NCI-H2107 treated with DMSO at 0.1 percent for 48 hours (cell line): ENCODE results near the gene FCHSD2.
"Not testable (repeated sequence)": the region's sequence is repeated elsewhere in the genome, so short reads cannot be mapped to it uniquely, and the experiment has no call there.

Experiments used
- DNase-seq: peaks from one replicate; lab custom pipeline; 2025; ENCODE audit not compliant: unreplicated experiment; lab: John Stamatoyannopoulos, UW

FCHSD2 gene

DNA sequence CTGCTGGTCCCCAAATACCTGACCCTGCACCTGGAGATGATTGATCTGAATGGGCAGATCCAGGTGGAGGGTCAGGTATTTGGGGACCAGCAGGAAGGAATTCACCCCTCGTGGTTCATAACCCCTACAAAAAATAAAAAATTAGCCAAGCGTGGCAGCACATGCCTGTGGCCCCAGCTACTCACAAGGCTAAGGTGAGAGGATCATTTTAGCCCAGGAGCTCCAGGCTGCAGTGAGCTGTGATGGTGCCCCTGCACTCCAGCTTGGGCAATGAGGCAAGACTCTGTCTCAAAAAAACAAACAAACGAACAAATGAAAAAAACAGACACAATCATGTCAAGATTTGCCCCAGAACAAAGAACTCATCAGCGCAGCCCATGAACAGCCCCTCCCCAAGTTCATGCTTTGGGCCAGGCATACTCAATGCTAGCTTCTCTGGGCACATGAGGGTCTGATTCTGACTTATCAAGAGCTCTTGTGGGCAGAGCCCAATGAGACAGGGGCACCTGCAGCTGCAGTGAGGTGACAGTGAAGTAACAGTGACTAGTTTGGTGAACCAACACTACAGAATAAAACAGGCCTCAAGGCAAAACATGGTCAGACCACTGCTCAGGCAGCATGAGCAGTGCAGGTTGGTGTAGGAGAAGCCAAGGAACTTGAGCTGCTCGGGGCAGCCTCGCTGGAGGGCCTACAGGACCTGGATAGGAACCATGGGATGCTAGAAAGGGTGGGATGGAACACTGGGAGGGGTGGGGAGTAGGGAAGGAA is 10.2 kb upstream of the FCHSD2 start:
- peak; percentile 41 for DNase-seq

DNA sequence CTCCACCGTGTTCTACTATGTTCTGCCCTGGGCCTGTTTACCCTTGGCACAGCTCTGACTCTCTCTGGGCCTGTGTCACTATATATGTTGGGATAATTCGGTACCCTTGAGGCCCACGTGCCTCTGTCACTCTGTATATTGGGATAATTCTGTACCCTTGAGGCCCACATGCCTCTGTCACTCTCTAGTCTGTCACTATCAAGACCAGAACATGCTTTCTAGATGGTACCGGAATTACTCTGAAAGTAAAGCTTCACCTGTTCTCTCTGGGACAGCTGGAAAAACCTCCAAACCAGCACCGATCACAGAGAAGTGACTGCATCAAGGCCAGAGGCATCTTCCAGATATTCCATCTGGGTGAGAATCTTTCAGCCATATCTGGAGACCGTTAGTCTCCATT is 9.3 kb upstream of the FCHSD2 start:
- DNase-seq, result no peak

DNA sequence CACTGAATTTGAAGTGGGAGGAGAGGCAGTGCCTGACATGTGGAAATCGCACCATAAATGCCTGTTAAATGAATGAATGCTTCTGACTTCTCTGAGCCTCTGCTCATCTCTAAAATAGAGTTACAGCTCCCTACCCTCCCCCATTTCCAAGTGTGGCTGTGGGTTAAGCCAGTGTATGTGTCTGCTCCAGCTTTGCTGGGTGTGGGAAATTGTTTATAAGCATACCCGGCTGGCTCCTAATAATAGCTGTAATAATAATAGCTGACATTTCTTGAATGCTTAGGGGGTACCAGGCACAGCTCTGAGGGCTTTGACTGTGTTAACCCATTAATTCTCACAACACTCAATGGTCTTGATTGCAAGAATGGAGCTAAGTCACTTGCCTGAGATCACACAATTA is 7.0 kb upstream of the FCHSD2 start:
- DNase-seq, result no peak

DNA sequence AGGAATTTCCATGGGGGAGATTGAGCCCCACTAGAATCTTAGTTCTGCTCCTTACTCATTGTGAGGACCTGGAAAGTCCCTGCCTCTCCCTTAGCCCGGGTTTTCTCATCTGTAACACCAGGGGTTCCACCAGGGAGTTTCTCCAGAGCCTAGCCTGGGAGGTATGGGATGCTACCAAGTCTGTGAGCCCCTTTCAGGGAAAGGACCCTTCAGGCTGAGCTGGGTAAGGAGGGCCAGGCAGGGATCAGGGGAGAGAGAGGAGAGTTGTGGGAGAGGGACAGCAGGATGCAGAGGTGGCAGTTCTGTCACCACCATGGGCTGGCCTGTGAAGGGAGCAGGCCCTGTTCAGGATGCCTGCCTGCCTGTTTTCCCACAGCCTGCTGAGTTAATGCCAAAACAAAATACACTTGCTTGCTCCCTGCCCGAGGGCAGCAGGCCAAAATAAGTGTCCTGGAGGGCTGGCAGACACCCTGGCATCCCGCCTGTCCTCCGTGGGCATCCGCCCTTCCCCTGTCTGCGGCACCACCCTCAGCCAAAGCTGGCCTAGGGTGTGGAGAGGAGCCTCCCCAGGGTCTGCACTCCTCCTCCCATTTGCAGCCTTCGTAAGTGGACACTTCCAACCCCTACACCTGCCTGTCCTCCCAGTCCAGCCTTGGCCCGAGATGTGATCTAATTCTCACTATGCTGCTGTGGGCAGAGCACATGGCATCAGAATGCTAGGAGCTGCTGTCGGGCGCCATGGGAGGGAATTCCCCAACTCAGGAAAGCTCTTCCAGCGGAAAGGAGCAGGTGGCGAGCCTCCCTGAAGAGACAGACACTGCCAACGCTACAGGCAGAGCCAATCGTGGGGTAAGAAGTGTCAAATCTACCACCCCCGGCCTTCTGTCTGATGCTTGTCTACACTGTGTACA is 5.9 kb upstream of the FCHSD2 start:
- DNase-seq, result peak; percentile 20

DNA sequence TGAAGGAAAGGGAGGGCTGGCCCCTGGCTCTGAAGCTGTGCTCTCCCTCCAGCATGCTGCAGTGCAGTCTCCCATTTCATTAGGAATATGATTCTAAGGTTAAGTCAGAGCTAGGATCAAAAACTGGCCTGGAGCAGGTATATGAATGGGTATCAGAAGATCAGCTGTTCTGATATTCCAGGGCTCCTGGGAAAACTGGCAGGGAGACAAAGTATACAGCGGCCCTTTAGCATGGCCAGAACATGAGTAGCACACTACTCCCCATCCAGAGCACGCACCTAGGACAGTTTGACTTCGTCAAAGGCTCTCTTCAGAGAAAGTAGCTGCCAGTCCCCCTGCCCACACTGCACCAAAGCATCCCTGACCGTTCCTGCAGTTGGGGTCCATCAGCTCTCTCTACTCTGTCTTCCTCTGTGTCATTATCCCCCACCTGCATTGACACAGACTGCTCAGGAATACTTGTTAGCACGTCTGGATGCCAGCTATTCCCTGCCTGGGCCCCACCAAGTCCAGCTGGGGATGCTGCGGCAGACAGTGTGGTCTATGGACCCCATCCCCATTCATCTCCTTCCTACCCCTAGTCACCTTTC is 4.0 kb upstream of the FCHSD2 start:
- DNase-seq, result no peak

DNA sequence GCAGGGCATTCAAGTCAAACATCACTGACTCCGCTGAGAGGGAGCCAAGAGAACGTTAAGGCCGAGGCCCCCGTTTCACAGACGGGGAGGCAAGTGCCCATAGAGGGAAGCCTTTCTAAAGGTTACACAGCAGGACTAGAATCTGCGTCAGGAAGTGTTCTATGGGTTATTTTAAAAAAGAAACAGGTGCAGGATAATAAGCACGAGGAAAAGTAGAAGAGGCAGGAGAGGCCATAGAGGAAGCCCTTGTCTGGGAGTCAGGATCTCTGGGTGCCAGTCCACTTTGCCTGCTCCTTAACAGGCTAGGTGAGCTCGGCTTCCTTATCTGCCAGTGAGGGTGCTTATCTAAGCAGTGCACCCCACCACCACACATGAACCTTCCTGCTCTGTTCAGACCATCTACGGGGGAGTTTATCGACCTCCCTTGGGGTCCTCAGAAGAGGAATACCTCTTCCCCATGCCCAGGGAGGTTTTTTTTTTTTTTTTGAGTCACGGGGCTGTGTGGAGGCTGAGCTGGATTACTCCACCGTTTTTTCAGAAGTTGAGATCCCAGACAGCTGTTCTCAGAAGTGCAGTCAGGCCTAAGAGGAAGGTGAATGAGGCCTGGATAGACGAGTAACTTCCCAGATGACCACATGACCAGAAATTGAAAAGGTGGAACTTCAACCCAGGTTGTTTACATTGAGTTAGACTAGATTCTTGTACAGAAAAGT is 1.2 kb upstream of the FCHSD2 start:
- no peak for DNase-seq

DNA sequence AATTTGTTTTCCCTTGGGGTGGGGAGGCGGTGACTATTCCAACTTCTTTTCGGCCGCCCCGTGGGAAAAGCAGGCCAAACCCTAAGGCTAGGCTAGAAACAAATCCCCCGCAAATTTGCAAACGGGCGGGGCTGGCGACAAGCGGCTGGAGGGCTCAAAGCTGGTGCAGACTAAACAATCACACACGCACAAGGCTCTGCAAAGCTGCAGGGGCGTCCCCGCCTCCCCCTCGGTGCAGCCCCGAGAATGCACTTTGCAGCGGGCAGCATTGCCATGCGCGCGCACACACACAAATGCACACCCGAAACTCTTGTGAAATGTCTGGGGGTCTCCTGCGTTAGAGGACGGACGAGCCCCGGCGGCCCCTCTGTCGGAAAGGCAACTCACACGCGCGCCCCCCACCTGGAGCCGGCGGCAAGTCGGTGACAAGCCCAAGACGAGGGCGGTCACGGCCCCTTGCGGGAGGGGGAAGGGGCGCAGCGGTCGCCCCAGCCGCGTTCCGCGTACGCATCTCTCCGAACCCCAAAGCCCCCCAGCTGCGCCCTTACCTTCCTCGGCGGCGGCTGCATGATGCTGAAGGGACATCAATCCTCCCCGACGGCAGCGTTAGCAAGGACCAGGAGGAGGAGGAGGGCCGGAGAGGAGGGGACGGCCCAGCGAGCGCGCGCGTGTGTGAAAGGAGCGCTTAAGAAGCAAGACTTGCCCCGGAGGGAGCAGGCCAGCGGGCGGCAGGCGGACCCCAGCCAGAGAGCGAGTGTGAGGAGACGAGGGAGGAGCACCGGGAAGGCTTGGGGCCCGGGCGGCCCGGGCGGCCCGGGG is 600 bp downstream of the FCHSD2 start:
- DNase-seq, result peak; percentile 20

DNA sequence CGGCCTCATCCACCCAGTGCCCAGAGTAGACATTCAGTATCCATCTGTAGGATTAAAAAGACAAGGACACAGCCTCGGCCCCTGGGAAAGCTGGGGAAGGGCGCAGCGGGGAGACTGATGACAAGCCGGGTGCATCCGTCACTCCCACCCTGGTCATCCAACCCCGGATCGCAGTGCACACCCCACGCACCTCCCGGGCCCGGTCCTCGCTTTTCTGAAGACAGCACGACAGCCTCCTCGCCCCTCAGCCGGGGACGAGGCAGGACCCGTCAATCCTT is 1.1 kb downstream of the FCHSD2 start:
- no peak for DNase-seq

DNA sequence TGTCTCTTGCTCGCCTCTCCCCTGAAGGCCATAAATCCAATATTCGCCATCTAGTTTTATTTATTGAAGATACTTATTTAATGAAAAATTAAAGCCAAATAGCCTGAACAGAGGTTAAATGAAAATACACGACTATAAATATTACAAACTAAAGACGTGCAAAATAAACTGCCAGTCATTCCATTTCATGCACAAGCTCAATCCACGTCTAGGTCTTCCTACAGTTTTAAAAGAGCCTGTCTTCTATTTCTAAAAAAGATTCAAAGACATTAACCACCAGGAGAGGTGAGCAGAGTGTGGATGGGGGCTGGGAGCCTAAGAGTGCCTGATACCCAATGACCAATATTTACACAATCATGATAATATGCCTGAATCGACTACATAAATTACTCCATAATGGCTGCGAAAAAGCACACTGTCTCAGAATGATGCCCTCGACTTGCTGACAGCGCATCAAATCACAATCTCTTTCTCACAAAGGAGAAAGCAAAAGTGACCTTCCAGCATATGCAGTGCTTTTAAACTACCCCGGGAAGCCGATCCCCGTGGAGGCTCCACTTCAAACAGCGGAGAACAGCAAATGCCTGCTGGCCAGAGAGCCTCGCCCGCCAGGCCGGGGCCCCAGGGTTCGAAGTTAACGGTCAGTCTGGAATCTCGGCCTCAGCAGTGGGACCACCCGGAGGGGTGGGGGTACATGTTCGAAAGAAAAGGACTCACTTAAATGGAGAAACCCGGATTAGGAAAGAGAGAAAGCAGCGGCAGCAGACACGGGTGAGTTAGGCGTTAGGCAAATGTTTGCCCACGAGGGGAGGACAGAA is 1.7 kb downstream of the FCHSD2 start:
- DNase-seq, result peak; percentile 20

DNA sequence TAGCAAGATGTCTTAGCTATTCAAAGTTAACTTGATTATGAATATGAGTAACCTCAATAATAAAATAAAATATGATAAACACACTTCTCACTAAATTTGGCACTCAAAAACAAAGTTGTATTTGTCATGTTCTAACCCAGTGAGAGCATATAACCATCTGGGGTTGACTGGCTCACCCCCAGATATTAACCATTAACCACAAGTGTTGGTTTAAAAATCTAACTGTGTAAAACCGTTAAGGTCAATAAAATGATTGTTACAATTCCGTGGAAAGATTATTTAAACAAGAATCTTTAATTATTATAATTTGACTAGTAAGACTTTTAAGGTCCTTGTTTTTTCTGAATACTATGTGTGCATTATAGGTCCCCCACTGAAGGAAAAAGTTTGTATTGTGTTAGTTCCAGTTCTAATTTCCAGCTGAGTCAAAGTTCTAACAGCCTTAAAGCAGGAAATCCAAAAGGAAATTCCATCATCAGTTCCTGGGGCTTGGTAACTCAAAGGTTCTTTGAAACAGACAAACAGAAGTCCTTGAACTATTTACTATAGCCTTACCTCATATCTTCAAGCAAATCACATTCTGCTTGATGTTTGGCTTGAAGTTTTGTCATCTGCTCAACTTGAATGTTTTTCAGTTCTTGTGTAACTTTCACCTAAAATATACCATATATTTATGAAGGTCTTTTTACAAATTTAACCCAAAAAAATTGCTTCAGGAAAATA is 2.5 kb downstream of the FCHSD2 start:
- DNase-seq, result no peak

DNA sequence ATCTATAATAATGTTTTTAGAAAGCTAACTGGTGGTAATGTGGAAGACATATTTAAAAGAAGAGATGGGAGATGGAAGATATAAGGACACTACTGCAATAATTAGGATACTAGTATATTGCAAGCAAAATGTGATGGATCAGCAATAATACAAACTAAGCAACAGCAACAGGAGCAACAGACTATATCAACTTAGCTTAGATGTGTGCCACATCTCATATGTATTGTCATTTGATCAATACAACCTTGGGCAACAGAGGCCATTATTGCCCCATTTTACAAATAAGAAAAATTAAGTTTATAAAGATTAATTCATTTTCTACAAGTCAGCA is 4.2 kb downstream of the FCHSD2 start:
- DNase-seq, result no peak

DNA sequence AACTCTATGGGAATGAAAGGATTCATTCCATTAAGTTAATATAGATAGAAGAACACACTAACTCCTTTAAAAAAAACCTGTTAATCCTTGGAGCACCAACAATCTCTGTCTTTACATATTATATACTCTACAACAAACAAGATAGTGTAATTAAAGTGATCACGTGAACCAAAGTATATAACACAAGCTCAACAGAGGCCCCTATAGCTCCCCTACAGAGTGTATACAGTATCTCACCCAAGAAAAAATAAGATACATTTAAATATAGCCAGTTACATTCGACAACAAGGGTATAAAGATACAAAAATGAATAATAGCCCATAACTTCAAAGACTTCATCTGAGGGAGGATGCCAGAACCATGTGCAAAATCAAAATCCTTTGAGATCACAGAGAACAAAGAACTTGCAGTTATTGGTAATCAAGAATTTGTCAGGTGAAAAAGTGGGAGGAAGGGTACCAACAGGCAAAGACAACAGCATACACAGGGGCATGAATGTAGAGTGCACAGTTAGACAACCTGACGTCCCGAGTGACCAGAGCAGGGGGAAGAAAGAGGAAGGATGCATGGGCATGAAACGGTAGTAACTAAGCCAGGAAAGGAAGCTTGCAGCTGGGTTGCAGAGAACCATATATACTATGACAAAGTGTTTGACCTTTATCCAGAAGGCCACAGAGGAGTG is 4.7 kb downstream of the FCHSD2 start:
- DNase-seq, result no peak

DNA sequence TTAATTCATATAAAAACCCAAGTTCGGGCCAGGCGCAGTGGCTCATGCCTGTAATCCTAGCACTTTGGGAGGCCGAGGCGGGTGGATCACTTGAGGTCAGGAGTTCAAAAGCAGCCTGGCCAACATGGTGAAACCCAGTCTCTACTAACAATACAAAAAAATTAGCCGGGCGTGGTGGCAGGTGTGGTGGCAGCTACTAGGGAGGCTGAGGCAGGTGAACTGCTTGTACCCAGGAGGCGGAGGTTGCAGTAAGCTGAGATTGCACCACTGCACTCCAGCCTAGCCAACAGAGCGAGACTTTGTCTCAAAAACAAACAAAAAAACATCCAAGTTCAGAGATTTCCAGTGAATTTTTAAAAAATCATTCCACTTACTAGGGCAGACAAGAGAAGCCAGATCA is 5.4 kb downstream of the FCHSD2 start:
- DNase-seq, result not testable (repeated sequence)

DNA sequence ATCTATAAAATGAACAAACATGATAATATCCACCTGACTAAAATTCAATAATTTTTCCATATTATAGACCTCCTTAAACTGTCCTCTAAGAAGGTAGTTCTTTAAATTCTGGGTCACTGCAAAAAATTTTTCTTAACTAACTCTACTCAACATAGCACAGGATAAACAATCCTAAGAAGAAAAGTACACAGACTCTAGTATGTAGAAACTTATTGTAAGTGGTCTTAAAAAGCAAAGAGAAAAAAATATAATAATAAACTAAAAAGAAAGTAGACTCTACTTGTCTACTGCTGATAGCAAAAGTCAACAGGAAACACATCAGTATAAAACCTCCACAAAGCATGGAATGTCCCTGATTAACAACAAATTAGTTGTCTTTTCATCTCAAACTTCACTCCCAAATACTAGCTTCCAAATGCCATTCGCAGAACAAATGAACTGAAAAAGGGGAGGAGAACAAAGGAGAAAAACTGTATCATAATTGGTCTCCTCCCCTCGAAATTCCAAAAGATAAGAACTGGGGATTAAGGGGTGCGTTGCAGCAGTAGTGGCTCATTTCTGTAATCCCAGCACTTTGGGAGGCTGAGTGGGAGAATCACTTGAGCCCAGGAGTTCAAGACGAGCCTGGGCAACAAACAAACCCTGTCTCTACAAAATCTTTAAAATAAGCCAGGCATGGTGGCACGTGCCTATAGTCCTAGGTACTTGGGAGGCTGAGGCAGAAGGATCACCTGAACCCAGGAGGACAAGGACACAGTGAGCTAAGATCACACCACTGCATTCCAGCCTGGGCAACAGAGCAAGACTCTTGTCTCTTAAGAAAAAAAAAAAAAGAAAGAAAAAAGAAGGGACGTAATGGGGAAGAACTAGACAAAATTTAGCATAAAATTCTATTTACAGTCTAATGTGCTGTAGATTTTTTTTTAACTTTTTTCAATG is 6.5 kb downstream of the FCHSD2 start:
- DNase-seq, result no peak

DNA sequence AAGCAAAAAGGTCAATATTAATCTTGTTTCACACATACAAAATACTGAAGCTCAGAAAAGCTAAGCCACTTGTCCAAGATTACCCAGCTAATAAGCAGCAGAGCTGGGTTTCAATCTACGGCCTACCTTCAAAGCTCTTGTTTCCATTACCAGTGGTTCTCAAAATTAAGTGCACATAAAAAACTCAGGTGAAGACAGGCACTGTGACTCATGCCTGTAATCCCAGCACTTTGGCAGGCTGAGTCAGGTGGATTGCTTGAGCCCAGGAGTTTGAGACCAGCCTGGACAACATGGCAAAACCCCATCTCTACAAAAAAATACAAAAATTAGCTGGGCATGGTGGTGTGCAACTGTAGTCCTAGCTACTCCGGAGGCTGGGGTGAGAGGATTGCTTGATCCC is 9.8 kb downstream of the FCHSD2 start:
- not testable (repeated sequence) for DNase-seq

DNA sequence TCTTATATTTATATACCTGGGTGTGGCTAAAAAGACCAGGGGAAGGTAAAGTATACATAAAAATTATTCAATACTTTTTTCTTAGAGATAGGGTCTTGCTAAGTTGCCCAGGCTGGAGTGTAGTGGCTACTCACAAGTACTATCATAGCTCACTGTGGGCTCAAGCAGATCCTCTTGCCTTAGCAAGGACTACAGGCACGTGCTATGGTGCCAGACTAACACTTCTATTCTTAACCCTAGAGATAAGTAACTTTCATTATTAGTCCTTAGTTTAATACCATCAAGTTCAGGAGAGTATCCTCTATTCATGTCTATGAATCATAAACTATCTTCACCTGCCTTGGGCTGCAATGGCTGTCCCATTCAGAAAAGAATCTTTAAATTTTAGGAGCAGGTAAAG is 11.9 kb downstream of the FCHSD2 start:
- DNase-seq, result no peak

DNA sequence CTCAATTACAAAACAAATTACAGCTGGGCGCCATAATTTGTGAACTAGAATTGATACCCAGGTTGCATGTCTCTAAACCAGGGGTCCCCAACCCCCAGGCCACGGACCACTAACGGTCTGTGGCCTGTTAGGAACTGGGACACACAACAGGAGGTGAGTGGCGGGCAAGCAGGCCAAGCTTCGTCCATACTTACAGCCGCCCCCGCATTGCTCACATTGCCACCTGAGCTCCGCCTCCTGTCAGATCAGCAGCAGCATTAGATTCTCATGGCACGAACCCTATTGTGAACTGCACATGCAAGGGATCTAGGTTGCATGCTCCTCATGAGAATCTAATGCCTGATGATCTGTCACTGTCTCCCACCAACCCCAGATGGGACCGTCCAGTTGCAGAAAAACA is 12.9 kb downstream of the FCHSD2 start:
- DNase-seq, result no peak
